OCI-LY1 (cell line): ENCODE measurements around the gene PGBD5.

Source experiments
- EZH2 ChIP-seq: fragments of 200-600 bp; sonication (generic), shearing (Covaris generic); IDR thresholded peaks from 2 replicates; pipeline ENCODE4 v1.8.0; 2017; ENCODE audit warnings: borderline replicate concordance, mixed run types, mild to moderate bottlenecking, antibody characterized with exemption, low read length, moderate library complexity, mixed read lengths
- TF ChIP-seq, protein P1 (sequence below): fragments of 200-600 bp; sonication (generic), shearing (Covaris generic); IDR thresholded peaks from 2 replicates; pipeline ENCODE4 v1.5.1; 2017; ENCODE audit warnings: mild to moderate bottlenecking, antibody characterized with exemption, low read length, moderate library complexity, mixed read lengths

DNA sequence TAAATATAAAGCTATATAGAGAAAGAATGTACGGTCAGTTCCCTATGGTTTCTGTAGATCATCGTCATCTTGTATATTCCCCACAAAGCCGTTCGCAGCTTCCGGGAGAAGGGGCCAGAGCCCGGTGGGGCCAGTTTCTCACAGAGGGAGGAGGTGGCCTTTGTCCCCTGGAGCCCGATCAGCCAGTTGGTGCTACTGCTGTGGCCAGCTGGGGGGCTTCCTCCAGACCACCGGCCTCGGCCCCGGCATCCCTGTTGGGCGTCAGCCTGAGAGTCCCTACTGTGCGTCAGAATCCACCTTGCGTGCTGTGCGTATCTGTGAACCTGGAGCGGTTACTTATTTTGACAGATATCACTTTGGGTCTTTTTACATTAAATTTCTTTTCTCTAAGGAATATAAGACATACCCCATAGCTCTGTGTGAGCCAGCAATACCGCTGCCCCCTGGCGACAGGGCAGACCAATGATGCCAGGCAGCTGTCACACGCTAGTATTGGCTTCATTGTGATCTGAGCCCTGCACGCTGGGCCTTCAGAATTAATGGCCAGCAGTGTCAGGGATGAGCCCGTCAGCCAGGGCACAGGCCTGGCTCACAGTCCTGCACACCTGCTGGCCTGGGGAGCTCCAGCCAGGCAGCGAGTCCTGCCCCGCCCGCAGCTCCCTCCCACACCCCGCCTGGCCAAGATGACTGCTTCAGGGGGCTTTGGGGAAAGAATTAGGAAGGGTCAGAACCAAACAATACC lies 145.9 kb downstream of the PGBD5 start:
- TF ChIP-seq, protein P1, sequence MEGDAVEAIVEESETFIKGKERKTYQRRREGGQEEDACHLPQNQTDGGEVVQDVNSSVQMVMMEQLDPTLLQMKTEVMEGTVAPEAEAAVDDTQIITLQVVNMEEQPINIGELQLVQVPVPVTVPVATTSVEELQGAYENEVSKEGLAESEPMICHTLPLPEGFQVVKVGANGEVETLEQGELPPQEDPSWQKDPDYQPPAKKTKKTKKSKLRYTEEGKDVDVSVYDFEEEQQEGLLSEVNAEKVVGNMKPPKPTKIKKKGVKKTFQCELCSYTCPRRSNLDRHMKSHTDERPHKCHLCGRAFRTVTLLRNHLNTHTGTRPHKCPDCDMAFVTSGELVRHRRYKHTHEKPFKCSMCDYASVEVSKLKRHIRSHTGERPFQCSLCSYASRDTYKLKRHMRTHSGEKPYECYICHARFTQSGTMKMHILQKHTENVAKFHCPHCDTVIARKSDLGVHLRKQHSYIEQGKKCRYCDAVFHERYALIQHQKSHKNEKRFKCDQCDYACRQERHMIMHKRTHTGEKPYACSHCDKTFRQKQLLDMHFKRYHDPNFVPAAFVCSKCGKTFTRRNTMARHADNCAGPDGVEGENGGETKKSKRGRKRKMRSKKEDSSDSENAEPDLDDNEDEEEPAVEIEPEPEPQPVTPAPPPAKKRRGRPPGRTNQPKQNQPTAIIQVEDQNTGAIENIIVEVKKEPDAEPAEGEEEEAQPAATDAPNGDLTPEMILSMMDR: peak; percentile 68
- no peak for TF ChIP-seq EZH2
